GM12875 (cell line): ENCODE results near the gene FAM131C.

ENCODE experiments used
- H3K4me3 ChIP-seq: one replicate; pipeline ENCODE4 v1.5.1; 2011; ENCODE audit warnings: low read depth, low read length, control low read depth
- TF ChIP-seq, protein P1 (sequence below): IDR thresholded peaks from 2 replicates; pipeline ENCODE4 v1.5.1; 2011; ENCODE audit warnings: low read depth, mild to moderate bottlenecking, control low read depth, inconsistent platforms, low read length, moderate library complexity, borderline replicate concordance; ENCODE audit not compliant: insufficient read depth

FAM131C gene

DNA sequence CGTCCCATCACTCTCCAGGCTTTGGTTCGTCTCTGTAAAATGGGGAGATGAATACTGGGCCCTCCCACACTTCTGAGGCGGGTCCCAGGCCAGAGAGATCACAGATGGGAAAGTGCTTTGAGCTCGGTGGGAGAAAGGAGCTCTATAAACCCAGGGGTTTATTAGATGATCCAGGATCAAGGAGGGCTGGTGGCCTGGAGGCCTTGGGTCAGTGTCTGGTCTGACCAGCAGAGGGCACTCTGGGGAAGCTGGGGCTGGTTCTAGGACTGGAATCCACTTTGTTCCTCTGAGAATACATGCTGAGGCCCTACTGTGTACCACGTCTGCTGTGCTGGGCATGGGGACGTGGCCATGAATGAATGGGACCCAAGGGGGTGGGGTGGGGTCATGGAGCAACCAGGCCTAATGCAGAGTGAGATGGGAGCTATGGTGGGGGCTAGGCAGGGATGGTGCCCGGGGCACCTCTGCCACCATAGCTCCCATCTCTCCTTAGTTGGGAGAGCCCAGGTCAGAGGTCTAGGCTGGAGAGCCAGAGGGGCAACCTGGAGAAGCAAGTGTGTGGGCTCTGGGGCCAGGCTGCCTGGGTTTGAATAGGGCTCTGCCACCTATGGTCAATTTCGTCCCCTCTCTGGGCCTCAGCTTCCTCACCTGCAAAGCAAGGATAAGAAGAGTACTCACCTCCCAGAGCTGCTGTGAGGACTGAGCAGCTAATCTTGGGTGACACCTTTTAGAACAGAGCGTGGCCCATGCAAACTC, 9.0 kb upstream of the FAM131C start:
- H3K4me3 ChIP-seq: no peak overlapping the region
- TF ChIP-seq, protein P1, sequence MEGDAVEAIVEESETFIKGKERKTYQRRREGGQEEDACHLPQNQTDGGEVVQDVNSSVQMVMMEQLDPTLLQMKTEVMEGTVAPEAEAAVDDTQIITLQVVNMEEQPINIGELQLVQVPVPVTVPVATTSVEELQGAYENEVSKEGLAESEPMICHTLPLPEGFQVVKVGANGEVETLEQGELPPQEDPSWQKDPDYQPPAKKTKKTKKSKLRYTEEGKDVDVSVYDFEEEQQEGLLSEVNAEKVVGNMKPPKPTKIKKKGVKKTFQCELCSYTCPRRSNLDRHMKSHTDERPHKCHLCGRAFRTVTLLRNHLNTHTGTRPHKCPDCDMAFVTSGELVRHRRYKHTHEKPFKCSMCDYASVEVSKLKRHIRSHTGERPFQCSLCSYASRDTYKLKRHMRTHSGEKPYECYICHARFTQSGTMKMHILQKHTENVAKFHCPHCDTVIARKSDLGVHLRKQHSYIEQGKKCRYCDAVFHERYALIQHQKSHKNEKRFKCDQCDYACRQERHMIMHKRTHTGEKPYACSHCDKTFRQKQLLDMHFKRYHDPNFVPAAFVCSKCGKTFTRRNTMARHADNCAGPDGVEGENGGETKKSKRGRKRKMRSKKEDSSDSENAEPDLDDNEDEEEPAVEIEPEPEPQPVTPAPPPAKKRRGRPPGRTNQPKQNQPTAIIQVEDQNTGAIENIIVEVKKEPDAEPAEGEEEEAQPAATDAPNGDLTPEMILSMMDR: peak; percentile 91

DNA sequence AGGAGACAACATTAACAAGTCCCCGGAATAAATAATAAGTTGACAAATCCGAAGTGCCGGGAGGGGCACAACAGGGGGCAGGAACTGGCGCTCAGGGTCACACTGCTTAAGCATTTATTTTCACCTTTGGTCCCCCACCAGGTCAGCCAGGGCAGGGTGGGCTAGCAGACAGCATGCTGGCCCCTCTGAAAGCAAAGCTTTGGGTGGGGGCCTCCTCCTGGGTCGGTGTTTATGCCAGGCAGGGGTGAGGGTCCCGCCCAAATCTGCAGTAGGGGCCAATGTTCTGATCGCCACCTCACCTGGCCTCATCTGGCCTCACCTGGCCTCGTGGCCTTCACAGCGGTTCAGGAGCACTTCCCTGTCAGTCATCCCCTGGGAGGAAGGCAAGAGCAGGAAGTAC, 8.2 kb upstream of the FAM131C start:
- TF ChIP-seq, protein P1: no peak
- no peak overlapping the region for H3K4me3 ChIP-seq

DNA sequence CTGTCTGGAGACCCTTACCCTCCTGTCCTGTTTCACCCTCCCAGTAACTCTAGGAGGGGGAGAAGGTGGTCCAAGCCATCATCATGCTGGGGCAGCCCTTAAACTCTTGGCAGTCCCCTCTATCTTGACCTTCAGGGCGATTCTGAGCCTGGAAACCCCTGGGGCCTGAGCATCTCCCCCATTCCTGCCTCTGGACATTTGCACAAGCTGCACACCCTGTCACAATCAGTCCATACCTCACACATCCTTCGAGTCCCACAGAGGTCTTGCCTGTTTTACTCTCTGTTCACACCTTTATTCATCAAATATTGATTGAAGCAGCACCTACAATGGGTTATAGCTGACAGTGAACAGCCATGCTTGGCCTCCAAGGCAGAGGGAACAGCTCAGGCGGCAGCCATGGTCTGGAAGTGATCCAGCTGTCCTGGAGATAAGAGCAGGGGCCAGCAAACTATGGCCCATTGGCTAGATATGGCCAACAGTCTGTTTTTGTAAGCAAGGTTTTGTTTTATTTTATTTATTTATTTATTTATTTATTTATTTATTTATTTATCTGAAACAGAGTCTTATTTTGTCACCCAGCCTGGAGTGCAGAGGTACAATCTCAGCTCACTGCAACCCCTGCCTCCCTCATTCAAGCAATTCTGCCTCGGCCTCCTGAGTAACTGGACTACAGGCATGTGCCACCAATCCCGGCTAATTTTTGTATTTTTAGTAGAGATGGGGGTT, 7.1 kb upstream of the FAM131C start:
- no peak overlapping the region for H3K4me3 ChIP-seq
- TF ChIP-seq, protein P1: no peak

GRCh38 chr1:16078925-16079656, 5.6 kb upstream of the FAM131C start:
- TF ChIP-seq, protein P1: peak; percentile 93
- no peak overlapping the region for H3K4me3 ChIP-seq

DNA sequence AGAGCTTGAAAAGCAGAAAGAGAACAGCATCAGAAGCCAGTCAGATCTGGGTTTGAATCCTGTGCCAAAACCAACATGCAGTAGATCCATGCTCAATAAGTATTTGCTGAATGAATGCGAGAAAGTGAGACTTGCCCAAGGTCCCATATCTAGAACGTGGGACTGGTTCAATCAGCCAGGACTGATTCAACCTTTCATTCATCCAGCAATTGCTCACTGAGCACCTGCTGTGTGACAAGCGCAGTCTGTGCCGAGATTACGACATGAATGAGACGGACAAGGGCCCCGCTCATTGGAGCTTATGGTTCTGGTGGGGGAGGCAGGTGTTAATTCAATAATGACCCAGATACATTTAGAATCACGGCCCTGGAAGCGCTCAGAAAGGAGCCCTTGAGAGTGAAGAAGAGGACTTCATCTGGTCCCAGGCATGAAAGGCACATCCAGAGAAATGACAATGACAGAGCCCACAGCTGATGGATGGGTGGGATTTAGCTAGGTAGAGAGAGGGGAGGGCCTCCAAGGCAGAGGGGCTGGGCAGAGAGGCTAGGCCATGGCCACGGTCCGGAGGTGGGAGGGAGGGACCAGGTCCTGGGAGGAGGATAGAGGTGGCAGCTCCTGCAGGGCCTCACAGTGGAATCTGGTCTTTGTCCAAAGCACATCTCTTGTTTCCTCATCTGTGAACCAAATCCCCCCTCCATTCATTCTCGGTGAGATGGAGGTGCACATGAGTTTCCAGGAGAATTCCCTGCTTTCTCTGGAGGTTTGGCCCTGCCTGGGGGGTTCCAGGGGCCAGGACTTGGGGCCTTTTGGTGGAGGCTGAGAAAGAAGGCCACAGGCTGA, 4.2 kb upstream of the FAM131C start:
- TF ChIP-seq, protein P1: no peak
- no peak overlapping the region for H3K4me3 ChIP-seq

DNA sequence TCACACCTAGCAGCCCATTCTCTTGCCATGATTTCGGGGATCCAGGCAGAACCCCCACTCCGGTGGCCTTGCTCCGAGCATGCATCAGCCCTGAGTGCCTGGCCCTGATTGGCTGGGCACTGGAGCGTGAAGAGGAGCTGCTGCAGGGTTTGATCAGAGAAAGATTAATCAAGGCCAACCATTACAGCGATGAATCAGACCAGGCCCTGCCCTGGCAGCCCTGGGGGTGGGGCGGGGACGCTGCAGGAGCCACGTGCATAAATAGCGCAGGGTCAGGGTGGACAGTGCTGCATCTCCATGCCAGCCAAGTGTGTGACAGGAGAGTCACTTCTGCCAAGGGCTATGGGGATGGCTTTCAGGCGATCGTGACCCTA, 3.4 kb upstream of the FAM131C start:
- no peak overlapping the region for H3K4me3 ChIP-seq
- TF ChIP-seq, protein P1: no peak
